Astrocyte (in vitro differentiated cells and primary cell): ENCODE results near the gene NSMCE3. TPM values are rescaled to one million over a fixed set of nuclear protein-coding genes. Genes with fewer than 3 reads are reported as not detected.

Experiments
- DNase-seq: peaks from one replicate; pipeline ENCODE4 v3.0.0-alpha.2; 2010; ENCODE audit warnings: low read depth
- FAIRE-seq: peaks from 2 replicates; lab custom pipeline; 2011; peaks lifted over from hg19 to GRCh38; lab: Jason Lieb, UNC
- H2AFZ ChIP-seq: 2 replicates; pipeline ENCODE4 v1.6.0; 2012; ENCODE audit warnings: low read depth, low read length, inconsistent platforms
- H3K27ac ChIP-seq: 2 replicates; pipeline ENCODE4 v1.5.1; 2011; ENCODE audit warnings: low read depth, low read length, inconsistent platforms
- H3K27me3 ChIP-seq: 2 replicates; pipeline ENCODE4 v1.6.0; 2011; ENCODE audit warnings: low read length, inconsistent platforms; ENCODE audit not compliant: insufficient read depth
- H3K36me3 ChIP-seq: 2 replicates; pipeline ENCODE4 v1.5.1; 2011; ENCODE audit warnings: low read length, inconsistent platforms; ENCODE audit not compliant: insufficient read depth
- H3K4me1 ChIP-seq: 2 replicates; pipeline ENCODE4 v1.5.1; 2011; ENCODE audit warnings: low read length, inconsistent platforms; ENCODE audit not compliant: insufficient read depth
- H3K4me2 ChIP-seq: 2 replicates; pipeline ENCODE4 v1.6.0; 2012; ENCODE audit warnings: low read length, inconsistent platforms
- H3K4me3 ChIP-seq: 2 replicates; pipeline ENCODE4 v1.5.1; 2011; ENCODE audit warnings: low read depth, mild to moderate bottlenecking, low read length, inconsistent platforms; ENCODE audit not compliant: insufficient read depth
- H3K79me2 ChIP-seq: 2 replicates; pipeline ENCODE4 v1.6.0; 2012; ENCODE audit warnings: mild to moderate bottlenecking, low read length, inconsistent platforms; ENCODE audit not compliant: insufficient read depth
- H3K9ac ChIP-seq: 2 replicates; pipeline ENCODE4 v1.6.0; 2012; ENCODE audit warnings: mild to moderate bottlenecking, low read length, inconsistent platforms
- H3K9me3 ChIP-seq: 2 replicates; pipeline ENCODE4 v1.5.1; 2012; ENCODE audit warnings: low read depth, mild to moderate bottlenecking, low read length, inconsistent platforms; ENCODE audit not compliant: insufficient read depth
- H4K20me1 ChIP-seq: 2 replicates; pipeline ENCODE4 v1.6.0; 2012; ENCODE audit warnings: low read length, inconsistent platforms; ENCODE audit not compliant: insufficient read depth
- H3K27ac Mint-ChIP-seq: one replicate; pipeline ENCODE4 v1.8.0; 2021; ENCODE audit warnings: mild to moderate bottlenecking, mixed read lengths; ENCODE audit not compliant: unreplicated experiment
- H3K27me3 Mint-ChIP-seq: one replicate; pipeline ENCODE4 v1.8.0; 2021; ENCODE audit warnings: low read depth, mixed read lengths; ENCODE audit not compliant: unreplicated experiment
- H3K36me3 Mint-ChIP-seq: one replicate; pipeline ENCODE4 v1.8.0; 2021; ENCODE audit warnings: low read depth, mixed read lengths; ENCODE audit not compliant: unreplicated experiment
- H3K4me1 Mint-ChIP-seq: one replicate; pipeline ENCODE4 v1.8.0; 2021; ENCODE audit warnings: low read depth, mixed read lengths; ENCODE audit not compliant: unreplicated experiment
- H3K4me3 Mint-ChIP-seq: one replicate; pipeline ENCODE4 v1.8.0; 2021; ENCODE audit warnings: mild to moderate bottlenecking, moderate library complexity, mixed read lengths; ENCODE audit not compliant: unreplicated experiment
- H3K9me3 Mint-ChIP-seq: one replicate; pipeline ENCODE4 v1.8.0; 2021; ENCODE audit warnings: mild to moderate bottlenecking, mixed read lengths; ENCODE audit not compliant: unreplicated experiment
- EZH2 ChIP-seq: IDR thresholded peaks from 2 replicates; pipeline ENCODE4 v1.6.1; 2012; ENCODE audit warnings: mild to moderate bottlenecking, low read length, inconsistent platforms; ENCODE audit not compliant: insufficient read depth
- total RNA-seq: library from RNA; stranded (reverse); gene quantifications from 2 replicates; pipeline ENCODE4 v1.2.1, GENCODE V29; 2021
- TF ChIP-seq, protein P1 (sequence below): IDR thresholded peaks from 2 replicates; pipeline ENCODE4 v1.5.1; 2011; ENCODE audit warnings: low read depth, mild to moderate bottlenecking, inconsistent platforms, low read length, moderate library complexity; ENCODE audit not compliant: insufficient read depth

The NSMCE3 gene
- total RNA-seq, 1 donor from 2014 or later: 8.3 TPM

DNA sequence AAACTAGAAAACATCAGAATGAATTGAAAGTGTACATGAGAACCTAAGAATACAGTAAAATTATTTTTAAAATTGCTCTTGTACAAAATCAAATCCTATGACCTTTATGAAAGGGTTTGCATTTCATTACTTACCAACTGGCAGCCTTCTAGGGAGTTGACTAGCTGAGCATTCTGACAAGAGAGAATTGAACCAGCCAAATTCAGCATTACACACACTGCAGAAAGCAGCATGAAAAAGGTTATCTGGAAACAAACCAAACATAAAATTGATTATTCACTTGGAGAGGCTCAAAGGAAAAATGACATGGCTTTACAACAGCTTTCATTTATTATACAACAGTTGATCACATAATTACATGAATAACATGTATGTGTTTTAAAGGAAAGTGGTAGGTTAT is 17.4 kb downstream of the NSMCE3 start:
- H3K27ac ChIP-seq: no peak overlapping the region
- DNase-seq: no peak
- H3K4me3 ChIP-seq: no peak overlapping the region

DNA sequence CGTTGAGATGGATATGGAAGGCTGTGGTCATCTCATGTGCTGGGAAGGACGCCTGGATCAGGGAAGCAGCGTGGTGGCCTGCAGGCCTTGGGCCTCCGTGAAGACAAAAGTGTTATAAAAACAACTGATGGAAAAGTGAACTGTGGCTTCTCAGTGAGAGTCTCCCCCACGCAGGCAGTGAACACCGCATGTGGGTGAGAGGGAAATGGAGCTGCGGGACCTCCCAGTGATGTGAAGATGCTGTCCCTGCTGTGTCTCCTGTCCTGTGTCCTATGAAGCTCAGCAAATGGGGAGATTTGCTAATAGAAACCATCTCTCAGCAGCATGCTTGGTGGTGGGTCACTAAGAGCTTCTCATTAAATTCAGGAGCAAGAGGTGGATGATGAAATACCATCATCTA is 25.1 kb downstream of the NSMCE3 start:
- Histone ChIP-seq H3K27me3 (no peaks in the 10 kb centered on the region), H3K4me1 (no peaks in the 10 kb centered on the region), H3K27ac (no peak overlapping the region), H3K9me3 (no peaks in the 10 kb centered on the region), H4K20me1 (no peaks in the 10 kb centered on the region), H3K36me3 (no peaks in the 10 kb centered on the region), H3K4me3 (no peak overlapping the region), H2AFZ (no peak overlapping the region), H3K9ac (no peak overlapping the region), H3K4me2 (no peak overlapping the region), H3K79me2 (no peaks in the 10 kb centered on the region)
- FAIRE-seq: no peak
- Mint-ChIP-seq H3K9me3 (peaks cover under 1% of the 10 kb centered on the region), H3K4me3 (no peak overlapping the region), H3K27me3 (no peaks in the 10 kb centered on the region), H3K36me3 (peaks cover under 1% of the 10 kb centered on the region), H3K27ac (no peak overlapping the region), H3K4me1 (no peaks in the 10 kb centered on the region)
- no peak for DNase-seq
- TF ChIP-seq, protein P1, sequence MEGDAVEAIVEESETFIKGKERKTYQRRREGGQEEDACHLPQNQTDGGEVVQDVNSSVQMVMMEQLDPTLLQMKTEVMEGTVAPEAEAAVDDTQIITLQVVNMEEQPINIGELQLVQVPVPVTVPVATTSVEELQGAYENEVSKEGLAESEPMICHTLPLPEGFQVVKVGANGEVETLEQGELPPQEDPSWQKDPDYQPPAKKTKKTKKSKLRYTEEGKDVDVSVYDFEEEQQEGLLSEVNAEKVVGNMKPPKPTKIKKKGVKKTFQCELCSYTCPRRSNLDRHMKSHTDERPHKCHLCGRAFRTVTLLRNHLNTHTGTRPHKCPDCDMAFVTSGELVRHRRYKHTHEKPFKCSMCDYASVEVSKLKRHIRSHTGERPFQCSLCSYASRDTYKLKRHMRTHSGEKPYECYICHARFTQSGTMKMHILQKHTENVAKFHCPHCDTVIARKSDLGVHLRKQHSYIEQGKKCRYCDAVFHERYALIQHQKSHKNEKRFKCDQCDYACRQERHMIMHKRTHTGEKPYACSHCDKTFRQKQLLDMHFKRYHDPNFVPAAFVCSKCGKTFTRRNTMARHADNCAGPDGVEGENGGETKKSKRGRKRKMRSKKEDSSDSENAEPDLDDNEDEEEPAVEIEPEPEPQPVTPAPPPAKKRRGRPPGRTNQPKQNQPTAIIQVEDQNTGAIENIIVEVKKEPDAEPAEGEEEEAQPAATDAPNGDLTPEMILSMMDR: no peak
- no peak for TF ChIP-seq EZH2

More for the DNA sequence above, 17.4 kb downstream of the NSMCE3 start:
- Histone ChIP-seq H3K36me3 (no peaks in the 10 kb centered on the region), H3K9ac (no peak overlapping the region), H3K4me2 (no peak overlapping the region), H4K20me1 (no peaks in the 10 kb centered on the region), H3K27me3 (no peaks in the 10 kb centered on the region), H3K4me1 (no peaks in the 10 kb centered on the region), H3K9me3 (no peaks in the 10 kb centered on the region), H2AFZ (no peak overlapping the region), H3K79me2 (no peaks in the 10 kb centered on the region)
- peaks cover 3% of the 10 kb centered on the region for H3K36me3 Mint-ChIP-seq
- no peak for FAIRE-seq
- TF ChIP-seq, protein P1: no peak
- no peak for TF ChIP-seq EZH2
- H3K9me3 Mint-ChIP-seq: peaks cover 8% of the 10 kb centered on the region
- no peak overlapping the region for H3K4me3 Mint-ChIP-seq
- H3K27me3 Mint-ChIP-seq: no peaks in the 10 kb centered on the region
- H3K4me1 Mint-ChIP-seq: no peaks in the 10 kb centered on the region
- no peak overlapping the region for H3K27ac Mint-ChIP-seq

DNA sequence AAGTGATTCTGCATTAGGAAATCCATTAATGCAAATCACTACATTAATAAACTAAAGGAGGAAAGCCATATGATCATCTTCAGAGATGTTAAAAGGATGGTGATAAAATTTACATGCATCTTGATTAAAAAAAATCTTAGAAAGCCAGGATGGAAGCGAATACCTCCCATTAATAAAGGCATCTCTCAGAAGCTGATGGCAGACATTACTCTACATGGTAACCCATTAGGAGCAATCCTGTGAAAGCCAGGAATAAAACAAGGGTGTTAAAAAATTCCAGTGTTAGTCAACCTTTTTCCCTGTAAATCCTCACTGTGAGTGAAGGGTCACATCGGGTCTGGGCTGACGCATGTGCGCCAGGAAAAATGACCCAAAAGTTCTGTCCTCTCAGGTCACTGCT is 25.5 kb downstream of the NSMCE3 start:
- Histone ChIP-seq H3K27ac (no peak overlapping the region), H2AFZ (no peak overlapping the region), H3K79me2 (no peaks in the 10 kb centered on the region), H4K20me1 (no peaks in the 10 kb centered on the region), H3K27me3 (no peaks in the 10 kb centered on the region), H3K36me3 (no peaks in the 10 kb centered on the region), H3K9me3 (no peaks in the 10 kb centered on the region), H3K4me3 (no peak overlapping the region), H3K4me1 (no peaks in the 10 kb centered on the region), H3K4me2 (no peak overlapping the region), H3K9ac (no peak overlapping the region)
- DNase-seq (no peak), FAIRE-seq (no peak)
- no peaks in the 10 kb centered on the region for H3K9me3 Mint-ChIP-seq
- no peaks in the 10 kb centered on the region for H3K27me3 Mint-ChIP-seq
- no peaks in the 10 kb centered on the region for H3K36me3 Mint-ChIP-seq
- H3K27ac Mint-ChIP-seq: no peak overlapping the region
- TF ChIP-seq, protein P1: no peak
- TF ChIP-seq EZH2: no peak
- no peak overlapping the region for H3K4me3 Mint-ChIP-seq
- no peaks in the 10 kb centered on the region for H3K4me1 Mint-ChIP-seq
